Activated gamma-delta T cell treated with Interleukin-2 at 50 U/mL for 16 hours (primary cell): ENCODE results near the gene HSPA12A.

Source experiments
- DNase-seq: peaks from one replicate; pipeline ENCODE4 v3.0.0-alpha.2; 2020

The HSPA12A gene

GRCh38 chr10:116626815-116627214 is 115.6 kb downstream of the HSPA12A start:
- no peak for DNase-seq

- DNase-seq = no peak
Observed at GRCh38 chr10:116625845-116626244, 116.5 kb downstream of the HSPA12A start.

- DNase-seq = no peak
Observed at GRCh38 chr10:116621934-116622655, 120.3 kb downstream of the HSPA12A start.

GRCh38 chr10:116621476-116621875 is 120.9 kb downstream of the HSPA12A start:
- no peak for DNase-seq
